H1 (cell line): ENCODE measurements around the gene ZCCHC9. TPM values are rescaled to one million over a fixed set of nuclear protein-coding genes. Genes with fewer than 3 reads are reported as not detected.

Experiments
- CTCF ChIA-PET: fragments of 300-600 bp; sonication (Branson Sonifier 250); formaldehyde crosslinking; loops from one replicate; lab custom pipeline; 2021; ENCODE audit not compliant: partially characterized antibody; lab: Charles Lee
- POLR2A ChIA-PET: fragments of 300-600 bp; sonication (Branson Sonifier 250); formaldehyde crosslinking; loops from one replicate; lab custom pipeline; 2021; ENCODE audit warnings: inconsistent platforms; ENCODE audit not compliant: partially characterized antibody; lab: Charles Lee
- DNase-seq, 2 experiments: peaks; one replicate each; pipeline versions ENCODE4 v3.0.0 to v3.0.0-alpha.2; 2010 to 2022; ENCODE audit warnings: low spot score in 2 of 2, low read depth in 1 of 2, mixed read lengths in 1 of 2
- FAIRE-seq: peaks from 2 replicates; lab custom pipeline; 2011; peaks lifted over from hg19 to GRCh38; lab: Jason Lieb, UNC
- H2AFZ ChIP-seq: 2 replicates; pipeline ENCODE4 v1.8.1; 2012; ENCODE audit warnings: low read length, inconsistent platforms
- H2AK5ac ChIP-seq: 2 replicates; pipeline ENCODE4 v1.6.1; 2013; ENCODE audit warnings: low read depth, low read length
- H2BK120ac ChIP-seq: replicated peaks from 2 replicates; pipeline ENCODE3; 2013; ENCODE audit warnings: low read depth, low read length, inconsistent platforms
- H2BK12ac ChIP-seq: 2 replicates; pipeline ENCODE4 v1.6.1; 2013; ENCODE audit warnings: low read depth, low read length
- H2BK15ac ChIP-seq: 2 replicates; pipeline ENCODE4 v1.6.1; 2013; ENCODE audit warnings: low read length
- H2BK20ac ChIP-seq: 2 replicates; pipeline ENCODE4 v1.6.1; 2013; ENCODE audit warnings: low read length
- H2BK5ac ChIP-seq: 2 replicates; pipeline ENCODE4 v1.6.1; 2013; ENCODE audit warnings: low read depth, low read length
- H3K14ac ChIP-seq: 2 replicates; pipeline ENCODE4 v1.6.1; 2013; ENCODE audit warnings: inconsistent platforms; ENCODE audit not compliant: insufficient read length
- H3K18ac ChIP-seq: 2 replicates; pipeline ENCODE4 v1.6.1; 2013; ENCODE audit warnings: low read length; ENCODE audit errors: extremely low read depth
- H3K23ac ChIP-seq: 2 replicates; pipeline ENCODE4 v1.6.1; 2013; ENCODE audit warnings: inconsistent platforms; ENCODE audit not compliant: insufficient read length
- H3K23me2 ChIP-seq: 2 replicates; pipeline ENCODE4 v1.6.1; 2013; ENCODE audit warnings: low read depth, low read length
- H3K27ac ChIP-seq: 2 replicates; pipeline ENCODE4 v1.6.1; 2011; ENCODE audit warnings: low read depth, low read length, inconsistent platforms
- H3K27me3 ChIP-seq, 4 experiments: replicated peaks in 1 of 4; 1 replicate in 1 of 4; 2 replicates in 3 of 4; pipeline versions ENCODE4 v1.6.1 to v1.8.1; 2011 to 2013; ENCODE audit warnings: low read length in 3 of 4, mild to moderate bottlenecking in 3 of 4, inconsistent platforms in 2 of 4, mixed read lengths in 2 of 4, moderate library complexity in 1 of 4; ENCODE audit not compliant: control insufficient read depth in 3 of 4, insufficient read depth in 3 of 4; ENCODE audit errors: extremely low read depth in 1 of 4
- H3K36me3 ChIP-seq, 4 experiments: 2 replicates each; pipeline versions ENCODE4 v1.6.1 to v1.8.1; 2011 to 2013; ENCODE audit warnings: mild to moderate bottlenecking in 4 of 4, low read length in 3 of 4, moderate library complexity in 2 of 4, control low read depth in 1 of 4, inconsistent platforms in 1 of 4; ENCODE audit not compliant: insufficient read depth in 4 of 4, control insufficient read depth in 2 of 4
- H3K4ac ChIP-seq: replicated peaks from 2 replicates; pipeline ENCODE3; 2013; ENCODE audit warnings: low read length, low read depth, mixed read lengths, inconsistent platforms; ENCODE audit not compliant: insufficient read length
- H3K4me1 ChIP-seq, 4 experiments: replicated peaks in 1 of 4; 1 replicate in 1 of 4; 2 replicates in 3 of 4; pipeline versions ENCODE4 v1.6.1 to v1.8.1; 2011 to 2013; ENCODE audit warnings: low read length in 3 of 4, inconsistent platforms in 2 of 4, mixed read lengths in 1 of 4; ENCODE audit not compliant: insufficient read depth in 4 of 4, control insufficient read depth in 3 of 4
- H3K4me2 ChIP-seq, 2 experiments: 2 replicates each; pipeline versions ENCODE4 v1.6.1 to v1.8.1; 2011 to 2013; ENCODE audit warnings: low read depth in 2 of 2, low read length in 2 of 2, control low read depth in 1 of 2, inconsistent platforms in 1 of 2, mild to moderate bottlenecking in 1 of 2; ENCODE audit not compliant: insufficient read depth in 1 of 2
- H3K4me3 ChIP-seq, 4 experiments: fragments of 200-600, 300-600 bp in 1 of 4; sonication (generic), shearing (Covaris generic), sonication (Bioruptor Twin) in 1 of 4; 2 replicates each; pipeline versions ENCODE4 v1.5.1 to v1.8.1; 2011 to 2016; ENCODE audit warnings: low read length in 4 of 4, low read depth in 3 of 4, control low read depth in 2 of 4, inconsistent platforms in 2 of 4, mild to moderate bottlenecking in 2 of 4, mixed read lengths in 1 of 4, moderate library complexity in 1 of 4; ENCODE audit not compliant: insufficient read depth in 2 of 4; ENCODE audit errors: extremely low read depth in 1 of 4
- H3K56ac ChIP-seq: replicated peaks from 2 replicates; pipeline ENCODE3; 2013; ENCODE audit warnings: low read depth, mild to moderate bottlenecking, mixed read lengths, low read length, inconsistent platforms; ENCODE audit not compliant: insufficient read length
- H3K79me1 ChIP-seq: 2 replicates; pipeline ENCODE4 v1.6.1; 2013; ENCODE audit warnings: low read depth, low read length, control low read depth
- H3K79me2 ChIP-seq, 2 experiments: 2 replicates each; pipeline versions ENCODE4 v1.6.1 to v1.8.1; 2012 to 2013; ENCODE audit warnings: low read length in 2 of 2, mild to moderate bottlenecking in 2 of 2, inconsistent platforms in 1 of 2; ENCODE audit not compliant: insufficient read depth in 2 of 2, control insufficient read depth in 1 of 2
- H3K9ac ChIP-seq, 4 experiments: replicated peaks in 1 of 4; 1 replicate in 1 of 4; 2 replicates in 3 of 4; pipeline versions ENCODE4 v1.6.1 to v1.8.1; 2011 to 2013; ENCODE audit warnings: low read depth in 3 of 4, low read length in 3 of 4, control low read depth in 2 of 4, mild to moderate bottlenecking in 2 of 4, moderate library complexity in 2 of 4, inconsistent platforms in 1 of 4; ENCODE audit errors: extremely low read depth in 1 of 4
- H3K9me3 ChIP-seq, 2 experiments: 2 replicates each; pipeline versions ENCODE4 v1.6.1 to v1.8.1; 2012 to 2013; ENCODE audit warnings: mild to moderate bottlenecking in 2 of 2, moderate library complexity in 2 of 2, control low read depth in 1 of 2, inconsistent platforms in 1 of 2, low read depth in 1 of 2, low read length in 1 of 2, mixed read lengths in 1 of 2; ENCODE audit not compliant: insufficient read depth in 2 of 2
- H4K20me1 ChIP-seq, 2 experiments: replicated peaks in 1 of 2; 2 replicates each; pipeline versions ENCODE3 to v1.8.1; 2011 to 2013; ENCODE audit warnings: inconsistent platforms in 2 of 2, low read length in 2 of 2, mild to moderate bottlenecking in 1 of 2; ENCODE audit not compliant: insufficient read depth in 2 of 2, control insufficient read depth in 1 of 2
- H4K5ac ChIP-seq: 2 replicates; pipeline ENCODE4 v1.6.1; 2013; ENCODE audit warnings: low read length, low read depth, mixed read lengths, inconsistent platforms; ENCODE audit not compliant: insufficient read length
- H4K8ac ChIP-seq: 2 replicates; pipeline ENCODE4 v1.8.0; 2013; ENCODE audit warnings: mild to moderate bottlenecking, moderate library complexity, low read length, inconsistent platforms; ENCODE audit not compliant: insufficient read depth; ENCODE audit errors: extremely low read depth
- H4K91ac ChIP-seq: replicated peaks from 2 replicates; pipeline ENCODE3; 2013; ENCODE audit warnings: low read length, mixed read lengths, inconsistent platforms; ENCODE audit not compliant: insufficient read length
- ATF3 ChIP-seq: IDR thresholded peaks from 2 replicates; pipeline ENCODE4 v1.6.1; 2011; ENCODE audit warnings: low read depth, mild to moderate bottlenecking, low read length; ENCODE audit not compliant: insufficient read depth
- CEBPB ChIP-seq: IDR thresholded peaks from 2 replicates; pipeline ENCODE4 v1.6.1; 2012; ENCODE audit warnings: low read depth, low read length
- MAX ChIP-seq: IDR thresholded peaks from 2 replicates; pipeline ENCODE4 v1.6.1; 2012; ENCODE audit warnings: inconsistent platforms
- NRF1 ChIP-seq: IDR thresholded peaks from 2 replicates; pipeline ENCODE4 v1.6.1; 2011; ENCODE audit warnings: mild to moderate bottlenecking, low read depth, low read length, improper control_type of control experiment
- PHF8 ChIP-seq: fragments of 200-600 bp; sonication (generic); conservative IDR thresholded peaks from 2 replicates; pipeline ENCODE4 v1.7.1; 2012; ENCODE audit warnings: low read depth, mild to moderate bottlenecking, inconsistent platforms, low read length, moderate library complexity
- SIRT6 ChIP-seq: IDR thresholded peaks from one replicate; pipeline ENCODE4 v1.7.1; 2012; ENCODE audit warnings: low read length, inconsistent platforms
- SIX5 ChIP-seq: IDR thresholded peaks from 2 replicates; pipeline ENCODE4 v1.6.1; 2011; ENCODE audit warnings: mild to moderate bottlenecking, low read depth, low read length
- WGBS, 2 experiments: shearing (Covaris generic) in 1 of 2; methylation state at CpG; one replicate each; pipeline versions ENCODE4 v1.1.6 to v1.1.7; 2013 to 2015; ENCODE audit warnings: low lambda C conversion rate in 2 of 2, mixed read lengths in 2 of 2, inconsistent platforms in 1 of 2, low coverage in 1 of 2, missing lambda C conversion rate in 1 of 2; ENCODE audit not compliant: insufficient replicate concordance in 2 of 2, insufficient coverage in 1 of 2, insufficient read length in 1 of 2; ENCODE audit errors: extremely low coverage in 1 of 2, missing lambda C conversion rate in 1 of 2; 5-methylcytosine and 5-hydroxymethylcytosine counted together
- polyA plus RNA-seq, 7 experiments: library from polyadenylated mRNA; depleted of rRNA in 3 of 7; stranded (reverse) in 5 of 7; unstranded in 2 of 7; fragments of >200 nt in 5 of 7; fragments of 200-250 nt in 2 of 7; gene quantifications; 1 replicate in 5 of 7; 2 replicates in 1 of 7; 4 replicates in 1 of 7; pipeline versions ENCODE4 v1.2.1 to v1.2.3, GENCODE V29; 2011 to 2013; ENCODE audit warnings: missing spikeins in 2 of 7, mixed read lengths in 2 of 7
- total RNA-seq: library from RNA; stranded (reverse); fragmentation: NEBNext Ultra II Directional; extraction: Animal tissue kit (Norgen Biotek cat#: 25700); gene quantifications from 2 replicates; pipeline ENCODE4 v1.2.1, GENCODE V29; 2021

Gene ZCCHC9
- total and polyA plus RNA-seq, 2 of the 8 experiments (the other 6 are each of a cell fraction or from before 2014, with no cell fraction given): 10.9 to 33.6 TPM

GRCh38 chr5:81313686-81314085 lies 12.3 kb downstream of the ZCCHC9 start:
- Histone ChIP-seq H3K14ac (no peak overlapping the region), H3K4ac (no peak overlapping the region), H2AFZ (no peak overlapping the region), H3K79me1 (no peaks in the 10 kb centered on the region), H2BK20ac (no peak overlapping the region), H3K36me3 (peaks cover 0 to 30% (median 6%) of the 10 kb centered on the region in 4 experiments; a peak in 4 of 8 replicates), H3K9me3 (no peaks in the 10 kb centered on the region), H2AK5ac (no peak overlapping the region), H3K79me2 (no peaks in the 10 kb centered on the region), H3K4me1 (peaks cover 0 to 6% (median 1%) of the 10 kb centered on the region in 4 experiments; a peak in 2 of 7 replicates), H3K4me2 (no peak overlapping the region)
- DNase-seq (no peak), FAIRE-seq (no peak)
- 92% methylated on average over 3 of the region's 3 CpGs; no CpG with 5 or more reads in 1 of the 2 experiments for WGBS, 2 experiments
- CTCF ChIA-PET: interaction anchor here (0.9 to 1.3 kb wide), 2 partner anchors 14 to 16 kb away, joined by 4 read pairs; no protein-coding TSS in a partner anchor
- TF ChIP-seq MAX: no peak
- no peak for TF ChIP-seq SIX5
- no peak for TF ChIP-seq SIRT6
- TF ChIP-seq CEBPB: no peak
- TF ChIP-seq PHF8: no peak
- no peak for TF ChIP-seq ATF3
- TF ChIP-seq NRF1: no peak
- TF ChIP-seq, all 59 proteins: peak for 0
- Histone ChIP-seq H4K20me1 (no peaks in the 10 kb centered on the region), H2BK12ac (no peak overlapping the region), H3K18ac (no peak overlapping the region), H3K56ac (no peak overlapping the region), H3K23ac (no peak overlapping the region), H3K27me3 (no peaks in the 10 kb centered on the region), H2BK5ac (no peak overlapping the region), H4K91ac (no peak overlapping the region), H4K8ac (no peak overlapping the region), H2BK120ac (no peak overlapping the region), H4K5ac (no peak overlapping the region), H3K4me3 (no peak overlapping the region), H3K9ac (no peak overlapping the region), H3K23me2 (no peaks in the 10 kb centered on the region), H3K27ac (no peak overlapping the region), H2BK15ac (no peak overlapping the region)
- POLR2A ChIA-PET: interaction anchor here (4.4 kb wide), 1 partner anchor 12 kb away, joined by 33 read pairs; the partner anchor contains the start of gene ZCCHC9
